GM12878 (cell line): ENCODE results near the gene LAD1.

ENCODE experiments used
- ASH2L ChIP-seq: fragments of 300-600, 200-600 bp; sonication (generic); IDR thresholded peaks from 2 replicates; pipeline ENCODE4 v1.6.1; 2017; ENCODE audit warnings: low read depth, mild to moderate bottlenecking, borderline replicate concordance
- CTCF ChIP-seq, 3 experiments: IDR thresholded peaks in 2 of 3; conservative IDR thresholded peaks in 1 of 3; 2 replicates each; pipeline ENCODE4 v1.5.1; 2011; ENCODE audit warnings: low read depth in 3 of 3, low read length in 3 of 3, mild to moderate bottlenecking in 3 of 3, control low read depth in 2 of 3, moderate library complexity in 2 of 3, inconsistent platforms in 1 of 3, mixed read lengths in 1 of 3; ENCODE audit not compliant: control insufficient read depth in 2 of 3, insufficient read depth in 1 of 3; ENCODE audit errors: extremely low read depth in 1 of 3
- FOS ChIP-seq: IDR thresholded peaks from 3 replicates; pipeline ENCODE4 v1.6.1; 2011; ENCODE audit warnings: borderline replicate concordance; ENCODE audit not compliant: insufficient read length; ENCODE audit errors: extremely low read depth
- HCFC1 ChIP-seq: fragments of 150-350 bp; IDR thresholded peaks from 2 replicates; pipeline ENCODE4 v1.6.1; 2014; ENCODE audit warnings: low read length
- MAX ChIP-seq: IDR thresholded peaks from 2 replicates; pipeline ENCODE4 v1.6.1; 2012; ENCODE audit warnings: low read depth, low read length, improper control_type of control experiment
- PRDM15 ChIP-seq: fragments of 450-650 bp; formaldehyde crosslinking; IDR thresholded peaks from 2 replicates; pipeline ENCODE4 v1.4.0; 2020; ENCODE audit warnings: mild to moderate bottlenecking, moderate library complexity
- REST ChIP-seq: IDR thresholded peaks from 2 replicates; pipeline ENCODE4 v1.6.1; 2012; ENCODE audit warnings: mild to moderate bottlenecking, low read depth, low read length
- SIX5 ChIP-seq: IDR thresholded peaks from 2 replicates; pipeline ENCODE4 v1.6.1; 2011; ENCODE audit warnings: mild to moderate bottlenecking, low read depth, low read length, moderate library complexity; ENCODE audit not compliant: severe bottlenecking
- USF2 ChIP-seq: IDR thresholded peaks from 2 replicates; pipeline ENCODE4 v1.6.1; 2011; ENCODE audit warnings: low read depth, low read length, improper control_type of control experiment, borderline replicate concordance

- TF ChIP-seq FOS (no peak), CTCF (IDR thresholded peaks at IDR 0.05 in 2 of 3, conservative IDR thresholded peaks at IDR 0.05 in 1 of 3; ENCODE audit: control insufficient read depth in 2 of 3, extremely low read depth in 1 of 3, insufficient read depth in 1 of 3, low read depth in 3 of 3, low read length in 3 of 3) (no peak), MAX (no peak), REST (no peak), PRDM15 (no peak), USF2 (no peak), ASH2L (no peak), HCFC1 (no peak), SIX5 (no peak)
Measured at GRCh38 chr1:201430776-201431175, 31.7 kb upstream of the LAD1 start.
